ENCODE results near the gene HYCC1.
"Not testable (repeated sequence)": the region's sequence is repeated elsewhere in the genome, so short reads cannot be mapped to it uniquely, and the experiment has no call there.

- TF ChIP-seq ZNF274 (IDR thresholded peaks at IDR 0.05; ENCODE audit: low read depth, low read length); YY1 (IDR thresholded peaks at IDR 0.05; ENCODE audit: insufficient read depth, insufficient read length); SUZ12 (IDR thresholded peaks at IDR 0.05; ENCODE audit: extremely low read depth, insufficient read depth, insufficient read length): not testable (repeated sequence)
Measured at GRCh38 chr7:23046336-23046735, 32.4 kb upstream of the HYCC1 start.
